ENCODE data around the gene LLGL1.

- TF ChIP-seq CTCF (IDR thresholded peaks at IDR 0.05 in 4 of 5, conservative IDR thresholded peaks at IDR 0.05 in 1 of 5) (no peak), POLR2A (IDR thresholded peaks at IDR 0.05) (no peak)
These were observed 9.5 kb downstream of the LLGL1 start for GRCh38 chr17:18234853-18235380.
